GM19035 (cell line): Measurements from ENCODE around the gene TMEM61.
A peak's percentile ranks its signal among the peaks of the same experiment; 100 is the strongest.
"Not testable (repeated sequence)": the region's sequence is repeated elsewhere in the genome, so short reads cannot be mapped to it uniquely, and the experiment has no call there.

Source experiments
- ATAC-seq: cut with Tn5 transposase; IDR thresholded peaks from one replicate; pipeline ENCODE4 v1.9.1; 2021; ENCODE audit not compliant: unreplicated experiment

The TMEM61 gene

DNA sequence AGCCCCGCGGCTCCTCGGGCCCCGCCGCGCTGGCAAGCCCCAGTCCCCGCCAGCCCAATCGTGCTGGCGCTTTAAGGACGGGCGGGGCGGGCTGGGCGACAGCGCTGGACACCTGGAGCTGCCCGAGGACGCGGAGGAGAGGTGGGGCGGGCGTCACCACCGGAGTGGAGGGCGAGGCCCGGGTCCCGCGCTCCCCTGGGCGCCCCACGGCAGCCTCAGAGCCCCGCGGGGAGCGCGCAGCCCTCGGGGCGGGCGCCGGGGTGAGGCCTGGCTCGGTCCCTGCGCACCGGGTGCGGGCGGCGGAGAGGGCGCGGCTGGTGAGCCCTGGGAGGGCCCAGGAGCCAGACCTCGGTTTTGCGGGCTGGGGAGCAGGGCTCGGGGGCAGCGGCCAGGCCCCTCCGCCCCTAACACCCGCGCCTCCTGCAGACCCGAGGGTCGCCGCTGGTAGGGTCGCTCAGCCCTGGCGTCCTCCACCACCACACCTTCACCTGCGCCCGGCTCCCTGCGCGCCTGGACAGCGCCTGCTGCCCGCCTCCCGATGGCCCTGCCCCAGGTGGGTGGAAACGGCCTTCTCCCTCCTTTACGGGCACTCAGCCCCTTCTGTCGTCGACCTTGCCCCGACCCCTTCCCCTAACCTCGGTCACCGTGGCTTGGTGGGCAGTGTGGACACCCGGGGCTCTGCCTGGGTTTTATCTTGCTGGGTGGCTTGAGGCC is at the start of gene TMEM61:
TSS of gene TMEM61 (plus strand) at position 101 of the 714 bp plus-strand sequence. CDS start at position 539, 438 bp downstream.
- ATAC-seq = no peak

DNA sequence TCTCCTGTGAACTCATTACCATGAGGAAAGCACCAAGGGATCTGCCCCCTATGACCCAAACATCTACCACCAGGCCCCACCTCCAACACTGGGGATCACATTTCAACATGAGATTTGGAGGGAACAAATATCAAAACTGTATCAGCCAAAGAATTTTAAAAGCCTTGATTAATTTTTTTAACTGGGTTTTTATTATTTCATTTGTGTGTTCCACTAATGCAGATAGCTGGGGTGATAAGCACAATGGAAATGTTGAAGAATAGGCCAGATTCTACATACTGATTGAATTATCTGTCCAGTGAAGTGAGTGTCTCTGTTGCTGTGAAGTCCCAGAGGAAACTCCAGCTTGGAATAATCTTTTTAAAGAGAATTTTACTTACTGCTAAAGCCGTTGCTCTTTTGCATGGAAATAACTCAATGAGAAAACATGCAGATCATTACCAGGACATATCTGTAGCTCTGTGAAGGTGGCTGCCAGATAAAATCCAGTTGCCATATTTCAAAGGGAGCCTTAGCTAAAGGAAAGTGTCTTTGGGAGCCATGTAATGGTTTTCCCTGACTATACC is 49.1 kb upstream of the TMEM61 start:
- no peak for ATAC-seq

DNA sequence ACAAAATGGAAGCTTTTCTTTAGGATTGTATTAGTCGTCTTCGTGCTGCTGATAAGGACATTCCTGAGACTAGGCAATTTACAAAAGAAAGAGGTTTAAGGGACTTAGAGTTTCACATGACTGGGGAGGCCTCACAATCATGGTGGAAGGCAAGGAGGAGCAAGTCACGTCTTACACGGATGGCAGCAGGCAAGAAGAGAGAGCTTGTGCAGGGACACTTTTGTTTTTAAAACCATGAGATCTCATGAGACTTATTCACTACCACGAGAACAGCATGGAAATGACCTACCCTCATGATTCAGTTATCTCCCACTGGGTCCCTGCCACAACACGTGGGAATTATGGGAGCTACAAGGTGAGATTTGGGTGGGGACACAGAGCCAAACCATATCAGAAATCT is 46.3 kb upstream of the TMEM61 start:
- ATAC-seq = not testable (repeated sequence)

GRCh38 chr1:54934869-54935268 is 45.6 kb upstream of the TMEM61 start:
- no peak for ATAC-seq

- no peak for ATAC-seq
Observed at GRCh38 chr1:54936791-54937190, 43.6 kb upstream of the TMEM61 start.

DNA sequence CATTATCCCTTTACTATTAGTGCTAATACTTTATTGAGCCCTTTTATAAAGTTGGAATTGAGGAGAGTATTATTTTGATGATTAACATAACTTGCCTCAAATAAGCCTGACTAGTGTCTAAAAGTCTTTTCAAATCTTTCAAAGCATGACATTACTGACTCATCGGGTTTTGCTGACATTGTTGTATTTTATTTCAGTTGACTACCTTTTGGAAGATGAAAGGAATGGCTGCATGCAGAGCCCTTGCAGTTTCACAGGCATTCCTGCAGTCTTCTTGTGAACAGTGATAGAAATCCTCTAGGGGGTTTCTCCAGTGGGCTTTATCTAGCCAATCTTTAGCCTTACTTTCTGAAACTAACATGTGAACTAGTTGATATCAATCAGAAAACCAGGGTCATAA is 43.0 kb upstream of the TMEM61 start:
- no peak for ATAC-seq

- ATAC-seq = not testable (repeated sequence)
Observed at GRCh38 chr1:54938955-54939354, 41.5 kb upstream of the TMEM61 start.

DNA sequence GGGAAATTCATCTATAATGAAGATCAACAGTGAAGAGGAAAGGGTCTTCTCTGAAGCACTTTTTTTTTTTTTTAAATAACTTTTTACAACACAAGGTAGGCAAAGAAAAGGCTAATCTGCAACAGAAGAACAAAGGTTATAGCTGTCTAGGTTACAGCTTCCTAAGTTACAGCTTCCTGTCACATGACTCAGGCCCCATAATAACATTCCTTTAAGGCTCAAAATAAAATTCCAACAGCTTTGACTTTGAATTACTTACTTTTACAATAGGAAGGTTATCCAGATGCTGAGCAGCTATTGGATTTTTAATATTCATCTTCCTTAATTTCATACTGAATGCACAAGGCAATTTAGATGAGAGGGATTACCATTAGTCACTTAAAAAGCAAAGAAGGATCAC is 40.4 kb upstream of the TMEM61 start:
- ATAC-seq = no peak

DNA sequence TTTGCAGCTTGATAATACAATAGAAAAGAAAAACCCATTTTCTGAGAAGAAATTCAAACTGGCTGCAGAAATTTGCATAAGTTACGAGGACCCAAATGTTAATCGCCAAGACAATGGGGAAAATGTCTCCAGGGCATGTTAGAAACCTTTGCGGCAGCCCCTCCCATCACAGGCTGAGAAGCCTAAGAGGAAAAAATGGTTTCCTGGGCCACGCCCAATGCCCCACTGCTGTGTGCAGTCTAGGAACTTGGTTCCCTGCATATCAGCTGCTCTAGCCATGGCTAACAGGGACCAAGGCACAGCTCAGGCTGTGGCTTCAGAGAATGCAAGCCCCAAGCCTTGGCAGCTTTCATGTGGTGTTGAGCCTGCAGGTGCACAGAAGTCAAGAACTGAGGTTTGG is 37.5 kb upstream of the TMEM61 start:
- ATAC-seq = no peak

- ATAC-seq = peak; percentile 68
Observed at GRCh38 chr1:54944610-54945392, 35.6 kb upstream of the TMEM61 start.

DNA sequence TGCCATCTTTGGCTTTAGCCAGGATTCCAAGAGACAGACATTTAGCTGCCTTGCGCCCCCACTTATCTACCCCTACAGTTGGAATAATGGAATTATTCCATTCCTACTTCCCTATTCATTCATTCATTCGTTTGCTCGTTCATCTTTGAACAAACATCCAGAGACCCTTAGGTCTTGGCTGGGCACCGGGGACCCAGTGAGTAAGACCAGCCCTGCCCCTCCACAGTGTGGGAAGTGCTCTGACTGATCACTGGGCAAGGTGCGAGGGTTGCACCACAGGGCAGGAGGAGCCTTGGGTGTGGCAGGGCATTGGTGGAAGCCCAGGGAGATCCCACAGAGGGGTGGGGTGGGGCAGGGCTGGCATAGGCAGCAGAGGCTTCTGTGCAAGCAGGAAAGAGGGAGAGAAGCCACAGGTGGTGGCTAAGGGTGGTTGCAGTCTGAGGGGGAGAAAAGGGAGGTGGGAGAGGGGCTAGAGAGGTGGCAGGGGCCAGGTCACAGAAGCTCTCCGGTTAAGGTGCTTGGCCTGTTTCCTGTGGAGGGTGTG is 35.0 kb upstream of the TMEM61 start:
- no peak for ATAC-seq

DNA sequence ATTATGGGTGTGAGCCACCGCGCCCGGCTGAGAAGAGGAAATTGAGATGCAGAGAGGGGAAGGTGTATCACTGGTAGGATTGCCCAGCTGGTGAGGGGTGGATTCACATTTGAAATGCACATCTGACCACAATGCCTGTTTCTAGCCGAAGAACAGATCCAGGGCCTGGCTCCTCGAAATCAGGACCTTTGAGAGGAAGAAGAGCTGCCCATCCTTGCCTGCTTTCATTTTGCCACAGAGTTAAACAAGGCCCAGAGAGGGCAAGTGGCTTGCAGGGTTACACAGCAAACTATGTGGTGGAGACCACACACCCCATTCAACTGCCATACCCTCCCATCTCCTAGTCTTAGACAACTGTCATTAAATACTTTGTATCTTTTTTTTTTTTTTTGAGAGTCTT is 32.9 kb upstream of the TMEM61 start:
- ATAC-seq = no peak

DNA sequence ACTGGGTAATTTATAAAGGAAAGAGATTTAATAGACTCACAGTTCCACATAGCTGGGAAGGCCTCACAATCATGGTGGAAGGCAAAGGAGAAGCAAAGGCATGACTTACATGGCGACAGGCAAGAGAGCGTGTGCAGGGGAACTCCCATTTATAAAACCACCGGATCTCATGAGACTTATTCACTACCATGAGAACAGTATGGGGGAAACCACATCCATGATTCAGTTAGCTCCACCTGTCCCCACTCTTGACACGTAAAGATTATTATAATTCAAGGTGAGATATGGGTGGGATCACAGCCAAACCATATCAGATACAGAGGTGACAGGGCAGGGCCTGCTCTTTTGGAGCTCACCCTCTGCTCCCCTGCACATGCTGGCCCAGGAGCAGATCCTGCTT is 31.4 kb upstream of the TMEM61 start:
- no peak for ATAC-seq

- no peak for ATAC-seq
Observed at GRCh38 chr1:54950006-54950368, 30.4 kb upstream of the TMEM61 start.

GRCh38 chr1:54950369-54951163 is 29.9 kb upstream of the TMEM61 start:
- peak; percentile 47 for ATAC-seq

DNA sequence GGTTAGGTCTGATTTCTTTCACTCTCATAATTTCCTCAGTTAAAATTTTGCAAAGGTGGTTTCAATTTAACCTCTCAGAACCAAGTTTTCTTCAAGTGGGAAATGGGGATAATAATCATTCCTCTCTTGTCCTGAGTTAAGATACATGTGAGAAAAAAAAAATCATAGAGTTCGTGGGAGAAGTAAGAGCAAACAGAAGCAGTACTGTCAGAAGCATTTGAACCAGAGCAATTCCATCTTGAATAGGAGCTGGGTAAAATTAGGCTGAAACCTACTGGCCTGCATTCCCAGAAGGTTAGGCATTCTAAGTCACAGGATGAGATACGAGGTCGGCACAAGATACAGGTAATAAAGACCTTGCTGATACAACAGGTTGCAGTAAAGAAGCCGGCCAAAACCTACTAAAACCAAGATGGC is 28.6 kb upstream of the TMEM61 start:
- ATAC-seq = no peak

DNA sequence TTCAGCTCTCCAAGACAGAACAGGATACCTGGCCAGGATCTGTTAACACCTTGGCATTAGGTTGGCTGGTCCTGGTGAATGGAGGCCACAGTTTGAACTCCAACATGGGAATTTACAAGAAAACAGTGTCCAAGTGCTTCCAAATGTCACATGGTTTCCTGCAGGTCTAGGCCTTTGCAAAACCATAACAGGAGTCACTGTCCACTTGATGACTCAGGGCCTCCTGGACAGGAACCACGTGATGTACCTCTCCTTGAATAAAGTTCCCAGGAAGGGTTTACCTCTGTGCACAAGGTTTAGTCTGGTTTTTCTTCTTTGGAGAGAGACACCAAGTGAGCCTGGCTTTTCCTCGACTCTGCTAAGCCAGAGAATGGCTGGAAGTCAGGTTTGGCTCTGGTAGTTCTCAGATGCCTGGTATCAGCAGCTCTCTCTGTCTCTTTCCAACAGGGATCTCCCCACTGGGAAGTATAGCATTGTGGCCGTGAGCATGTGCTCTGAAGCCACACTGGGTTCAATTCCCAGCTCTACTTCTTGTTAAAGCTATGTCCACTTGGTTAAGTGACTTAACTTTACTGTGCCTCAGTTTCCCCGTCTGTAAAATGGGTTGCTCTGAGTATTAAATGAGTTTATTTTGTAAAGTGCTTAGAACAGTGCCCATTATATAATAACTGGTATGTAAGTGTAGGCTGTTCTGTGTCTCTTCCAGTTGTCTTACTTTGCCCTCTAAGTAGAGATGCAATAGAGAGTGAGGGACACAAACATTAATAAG is 27.3 kb upstream of the TMEM61 start:
- no peak for ATAC-seq

DNA sequence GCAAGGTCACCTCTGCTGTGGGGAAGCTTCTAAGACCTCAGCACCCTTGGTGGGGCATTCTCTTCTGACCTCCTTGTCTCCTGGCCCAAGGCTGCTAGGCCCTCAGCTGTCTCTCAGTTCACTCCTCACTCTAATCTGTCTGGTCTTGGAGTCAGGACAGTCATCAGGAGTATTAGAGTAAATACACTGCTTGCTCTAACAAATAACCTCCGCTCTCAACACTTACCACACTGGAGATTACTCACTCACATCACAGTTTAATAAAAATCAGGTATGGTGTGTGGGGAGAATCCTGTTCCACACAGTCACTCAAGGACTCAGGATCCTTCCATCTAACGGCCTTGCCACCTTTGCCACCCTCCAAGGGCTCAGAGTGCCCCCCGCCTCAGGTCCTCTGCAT is 26.6 kb upstream of the TMEM61 start:
- no peak for ATAC-seq

DNA sequence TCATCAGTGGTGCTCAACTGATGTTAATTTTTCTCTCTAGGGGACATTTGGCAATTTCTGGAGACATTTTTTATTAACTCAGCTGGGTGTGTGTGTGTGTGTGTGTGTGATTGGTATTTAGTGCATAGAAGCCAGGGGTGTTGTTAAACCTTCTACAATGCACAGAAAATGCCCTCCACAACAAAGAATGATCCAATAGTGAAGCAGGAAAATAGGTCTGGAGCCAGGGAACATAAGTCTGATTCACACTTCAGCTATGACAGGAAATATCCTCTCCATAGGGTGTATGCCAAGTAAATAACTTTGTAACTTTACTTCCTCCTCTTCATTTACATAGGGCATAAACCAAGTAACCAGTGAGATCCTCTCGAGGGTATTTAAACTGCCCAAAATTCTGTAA is 25.1 kb upstream of the TMEM61 start:
- ATAC-seq = no peak

DNA sequence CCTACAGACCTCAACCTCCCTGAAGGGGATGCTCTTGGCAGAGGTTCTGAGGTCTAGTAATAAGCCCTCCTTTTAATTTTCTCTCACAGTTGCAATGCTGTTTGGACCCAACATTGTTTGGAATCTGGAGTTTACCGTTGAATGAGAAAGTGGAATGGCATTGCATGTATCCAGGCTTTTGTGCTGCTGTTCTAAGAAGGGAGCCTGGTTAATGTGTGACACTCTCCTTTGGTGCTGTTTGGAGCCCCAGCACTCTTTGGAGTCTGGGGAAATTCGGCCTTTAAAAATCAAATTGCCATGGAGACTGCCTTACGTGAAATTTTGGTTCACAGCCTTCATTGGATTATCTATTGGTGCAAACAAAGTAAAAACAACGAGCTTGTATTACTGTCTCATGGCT is 23.7 kb upstream of the TMEM61 start:
- ATAC-seq = no peak
